ENCODE measurements around the gene DCC.

- no peak for TF ChIP-seq GATA2 (IDR thresholded peaks at IDR 0.05; ENCODE audit: low read depth, low read length)
- TF ChIP-seq GATA3 (IDR thresholded peaks at IDR 0.05; ENCODE audit: low read depth, low read length): no peak
These were observed 262.8 kb downstream of the DCC start for GRCh38 chr18:52602820-52603219.
